Measurements from ENCODE around the gene SERPINB2. TPM values are rescaled to one million over a fixed set of nuclear protein-coding genes. Genes with fewer than 3 reads are reported as not detected.

The SERPINB2 gene
- total RNA-seq, 1 experiment from 2014 or later = not detected

- TF ChIP-seq CREB1 (CRISPR knock-in tag; IDR thresholded peaks at IDR 0.05) = no peak
- no peak for TF ChIP-seq RORB (CRISPR knock-in tag; IDR thresholded peaks at IDR 0.05)
- TF ChIP-seq ZMAT4 (CRISPR knock-in tag; IDR thresholded peaks at IDR 0.05) = no peak
These were observed 5.7 kb upstream of the SERPINB2 start (continued) for GRCh38 chr18:63881851-63882250.

- ChIA-PET CTCF (no interaction called here), POLR2A (no interaction called here)
- no peak overlapping the region for H3K27ac Mint-ChIP-seq
- H3K4me3 Mint-ChIP-seq = no peak overlapping the region
- H3K9me3 Mint-ChIP-seq = no peaks in the 10 kb centered on the region
- no peaks in the 10 kb centered on the region for H3K36me3 Mint-ChIP-seq
- no peak for ATAC-seq
- no peaks in the 10 kb centered on the region for H3K27me3 Mint-ChIP-seq (ENCODE audit: low read depth)
- no peaks in the 10 kb centered on the region for H3K4me1 Mint-ChIP-seq
- no peak for DNase-seq (ENCODE audit: low spot score)
- no peak for TF ChIP-seq CDX4 (CRISPR knock-in tag; IDR thresholded peaks at IDR 0.05; ENCODE audit: borderline replicate concordance)
- TF ChIP-seq NFATC4 (CRISPR knock-in tag; IDR thresholded peaks at IDR 0.05) = no peak
- TF ChIP-seq ESRRA (CRISPR knock-in tag; IDR thresholded peaks at IDR 0.05; ENCODE audit: borderline replicate concordance) = no peak
- TF ChIP-seq NFYB (CRISPR knock-in tag; conservative IDR thresholded peaks at IDR 0.05; ENCODE audit: low read depth) = no peak
These were observed 5.0 kb upstream of the SERPINB2 start for GRCh38 chr18:63882333-63883141.

- Mint-ChIP-seq H3K9me3 (no peaks in the 10 kb centered on the region), H3K4me1 (no peaks in the 10 kb centered on the region), H3K4me3 (no peak overlapping the region), H3K27me3 (ENCODE audit: low read depth) (no peaks in the 10 kb centered on the region), H3K36me3 (no peaks in the 10 kb centered on the region), H3K27ac (no peak overlapping the region)
- ChIA-PET POLR2A (no interaction called here), CTCF (interaction anchor here (1.0 kb wide), 1 partner anchor 80 kb away, joined by 3 read pairs; no protein-coding TSS in a partner anchor)
- ATAC-seq = no peak
- DNase-seq (ENCODE audit: low spot score) = no peak
- TF ChIP-seq SMAD3 (CRISPR knock-in tag; IDR thresholded peaks at IDR 0.05; ENCODE audit: borderline replicate concordance) = no peak
- no peak for TF ChIP-seq ZNF121 (CRISPR knock-in tag; IDR thresholded peaks at IDR 0.05)
- TF ChIP-seq ZNF423 (CRISPR knock-in tag; IDR thresholded peaks at IDR 0.05) = no peak
- TF ChIP-seq STAT6 (CRISPR knock-in tag; conservative IDR thresholded peaks at IDR 0.05; ENCODE audit: low read depth) = no peak
- no peak for TF ChIP-seq E2F4 (CRISPR knock-in tag; IDR thresholded peaks at IDR 0.05; ENCODE audit: borderline replicate concordance, low read depth)
- no peak for TF ChIP-seq ARID4B (CRISPR knock-in tag; IDR thresholded peaks at IDR 0.05; ENCODE audit: borderline replicate concordance)
- no peak for TF ChIP-seq ZNF263 (CRISPR knock-in tag; IDR thresholded peaks at IDR 0.05; ENCODE audit: low read depth)
- no peak for TF ChIP-seq MXD4 (CRISPR knock-in tag; IDR thresholded peaks at IDR 0.05; ENCODE audit: borderline replicate concordance)
- TF ChIP-seq GRHL2 (CRISPR knock-in tag; IDR thresholded peaks at IDR 0.05; ENCODE audit: insufficient replicate concordance, severe bottlenecking) = no peak
- TF ChIP-seq ZBTB21 (CRISPR knock-in tag; IDR thresholded peaks at IDR 0.05; ENCODE audit: borderline replicate concordance) = no peak
- no peak for TF ChIP-seq ELF4 (CRISPR knock-in tag; IDR thresholded peaks at IDR 0.05; ENCODE audit: low read depth)
- TF ChIP-seq HMGA2 (CRISPR knock-in tag; IDR thresholded peaks at IDR 0.05) = no peak
- no peak for TF ChIP-seq FOXP4 (CRISPR knock-in tag; IDR thresholded peaks at IDR 0.05)
- no peak for TF ChIP-seq ZNF219 (CRISPR knock-in tag; IDR thresholded peaks at IDR 0.05; ENCODE audit: borderline replicate concordance)
- TF ChIP-seq GTF2I (CRISPR knock-in tag; conservative IDR thresholded peaks at IDR 0.05) = no peak
These were observed 3.9 kb upstream of the SERPINB2 start for GRCh38 chr18:63883617-63884016.

Measured in WTC11 (cell line).